Measurements from ENCODE around the gene PLXNA2.

The PLXNA2 gene

GRCh38 chr1:207995576-207995975, 248.6 kb downstream of the PLXNA2 start:
- no peak for DNase-seq (ENCODE audit: low read depth in 2 of 2)

GRCh38 chr1:207993477-207994445, 250.4 kb downstream of the PLXNA2 start:
- no peak for DNase-seq (ENCODE audit: low read depth in 2 of 2)

- no peak for DNase-seq (ENCODE audit: low read depth in 2 of 2)
Measured at GRCh38 chr1:207992677-207993236, 251.4 kb downstream of the PLXNA2 start.

- no peak for DNase-seq (ENCODE audit: low read depth in 2 of 2)
Measured at GRCh38 chr1:207991583-207992026, 252.6 kb downstream of the PLXNA2 start.

GRCh38 chr1:207990876-207991582, 253.2 kb downstream of the PLXNA2 start:
- no peak for DNase-seq (ENCODE audit: low read depth in 2 of 2)

GRCh38 chr1:207990455-207990854, 253.7 kb downstream of the PLXNA2 start:
- DNase-seq (ENCODE audit: low read depth in 2 of 2): no peak

GRCh38 chr1:207988326-207989165, 255.6 kb downstream of the PLXNA2 start:
- DNase-seq (ENCODE audit: low read depth in 2 of 2): no peak

GRCh38 chr1:207987164-207987563, 257.0 kb downstream of the PLXNA2 start:
- no peak for DNase-seq (ENCODE audit: low read depth in 2 of 2)

GRCh38 chr1:207985996-207986395, 258.2 kb downstream of the PLXNA2 start:
- DNase-seq (ENCODE audit: low read depth in 2 of 2): no peak

GRCh38 chr1:207984831-207985572, 259.2 kb downstream of the PLXNA2 start:
- no peak for DNase-seq (ENCODE audit: low read depth in 2 of 2)

GRCh38 chr1:207983044-207983635, 261.0 kb downstream of the PLXNA2 start:
- DNase-seq (ENCODE audit: low read depth in 2 of 2): no peak

- DNase-seq (ENCODE audit: low read depth in 2 of 2): no peak
Measured at GRCh38 chr1:207981976-207982375, 262.2 kb downstream of the PLXNA2 start.

GRCh38 chr1:207978441-207978840, 265.7 kb downstream of the PLXNA2 start:
- no peak for DNase-seq (ENCODE audit: low read depth in 2 of 2)

GRCh38 chr1:207977876-207978275, 266.3 kb downstream of the PLXNA2 start:
- no peak for DNase-seq (ENCODE audit: low read depth in 2 of 2)

- no peak for DNase-seq (ENCODE audit: low read depth in 2 of 2)
Measured at GRCh38 chr1:207973898-207974568, 270.2 kb downstream of the PLXNA2 start.

- no peak for DNase-seq (ENCODE audit: low read depth in 2 of 2)
Measured at GRCh38 chr1:207972337-207972736, 271.8 kb downstream of the PLXNA2 start.
